Islet precursor cell (in vitro differentiated cells): Measurements from ENCODE around the gene NPR2.
A peak's percentile ranks its signal among the peaks of the same experiment; 100 is the strongest.

Source experiments
- DNase-seq: peaks from one replicate; pipeline ENCODE4 v3.0.0-alpha.2; 2018

The NPR2 gene

DNA sequence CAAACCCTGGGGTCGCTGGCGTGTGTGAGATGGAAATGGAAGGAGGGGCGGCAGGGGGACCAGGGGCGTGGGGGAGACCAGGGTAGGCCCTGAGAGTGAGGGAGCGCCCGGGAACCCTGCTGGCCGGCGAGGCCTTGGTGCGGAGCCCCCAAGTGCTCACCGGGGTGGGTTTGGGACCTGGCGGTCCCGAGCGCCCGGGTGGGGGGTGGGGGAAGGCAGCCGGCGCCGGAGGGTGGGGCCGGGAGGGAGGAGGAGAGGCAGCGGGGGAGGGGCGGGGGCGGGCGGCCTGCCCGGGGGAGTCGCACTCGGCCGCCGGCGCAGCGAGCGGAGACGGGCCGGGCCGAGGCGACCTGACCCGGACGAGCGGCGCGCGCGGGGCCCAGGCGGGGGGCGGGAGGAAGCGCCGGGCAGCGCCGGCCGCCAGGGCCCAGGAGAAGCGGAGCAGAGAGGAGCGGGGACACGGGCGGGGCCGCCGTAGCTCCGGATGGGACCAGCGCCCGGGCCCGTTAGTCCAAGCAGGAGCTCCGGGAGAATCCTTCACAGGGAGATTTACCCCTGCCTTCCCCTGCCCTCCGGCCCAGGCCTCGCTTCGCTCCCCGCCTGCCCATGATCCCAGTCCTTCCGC is at the start of gene NPR2:
Gene NPR2, plus strand, starts transcription at position 295 of the 625 bp plus-strand sequence. CDS start 818 bp downstream, outside the sequence.
- peak; percentile 64 for DNase-seq

DNA sequence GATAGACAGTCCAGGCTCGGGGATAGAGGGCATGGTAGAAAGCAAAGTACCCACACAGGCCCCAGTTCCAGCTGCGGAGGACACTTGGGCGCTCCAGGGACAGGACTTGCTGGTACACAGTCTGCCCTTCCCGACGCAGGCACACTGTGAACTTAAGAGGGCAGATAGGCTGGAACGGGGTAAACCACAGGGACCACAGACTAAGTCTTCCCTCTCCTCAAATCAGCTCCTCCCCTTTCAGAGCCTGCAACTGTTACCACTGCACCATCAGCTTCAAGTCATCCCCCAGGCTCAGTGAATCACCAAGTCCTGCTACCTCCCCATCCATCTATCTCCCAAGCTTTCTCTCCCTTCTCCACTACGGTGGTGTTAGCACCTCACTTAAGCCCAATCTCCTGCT is 49.7 kb upstream of the NPR2 start:
- peak; percentile 29 for DNase-seq

DNA sequence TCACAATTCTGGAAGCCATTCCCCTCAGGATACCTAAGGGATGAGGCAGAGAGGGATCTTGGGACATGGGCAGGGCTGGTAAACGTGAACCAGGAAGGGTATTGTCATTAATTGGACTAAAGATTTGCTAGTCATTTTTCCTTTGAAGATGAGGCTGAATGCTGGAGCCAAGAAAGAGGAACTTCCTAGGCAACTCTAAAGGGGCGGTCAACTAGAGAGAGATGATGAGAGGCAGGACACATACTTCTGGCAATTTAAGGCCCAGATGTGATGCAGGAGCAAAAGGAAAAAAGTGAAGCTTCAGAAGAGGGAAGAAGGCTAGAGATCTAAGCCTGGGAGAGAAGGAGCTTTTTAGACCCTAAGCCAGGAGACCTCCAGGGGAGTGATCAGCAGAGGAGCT is 47.9 kb upstream of the NPR2 start:
- no peak for DNase-seq

DNA sequence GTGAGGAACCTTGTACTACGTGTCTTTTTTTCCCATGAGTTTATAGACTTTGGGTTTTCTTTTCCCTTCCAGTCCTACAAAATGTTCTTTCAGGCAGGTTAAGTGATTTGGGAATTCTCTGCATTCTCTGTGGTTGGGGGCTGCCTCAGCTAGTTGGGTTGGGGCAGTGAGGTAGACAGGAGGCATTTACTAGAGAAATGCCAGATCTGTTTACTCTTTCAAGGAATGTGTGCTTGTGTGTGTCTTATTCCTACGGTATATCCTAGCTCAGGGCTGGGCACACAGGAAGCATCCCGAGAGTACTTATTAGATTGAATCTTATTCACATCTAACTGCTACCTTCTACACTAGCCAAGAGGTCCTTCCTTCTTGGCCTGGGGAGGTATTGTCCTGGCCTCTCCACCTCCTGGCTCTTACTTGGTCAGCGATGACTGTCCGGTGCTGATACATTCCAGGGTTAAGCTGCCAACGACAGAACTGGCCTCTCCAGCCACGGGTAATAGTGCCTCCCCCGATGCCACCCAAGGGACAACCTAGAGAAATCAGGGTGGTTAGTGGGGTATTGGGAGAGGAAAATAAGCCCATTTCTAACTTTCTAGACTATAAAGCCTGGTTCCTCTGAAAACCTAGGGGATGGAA is 47.4 kb upstream of the NPR2 start:
- DNase-seq = peak; percentile 77

DNA sequence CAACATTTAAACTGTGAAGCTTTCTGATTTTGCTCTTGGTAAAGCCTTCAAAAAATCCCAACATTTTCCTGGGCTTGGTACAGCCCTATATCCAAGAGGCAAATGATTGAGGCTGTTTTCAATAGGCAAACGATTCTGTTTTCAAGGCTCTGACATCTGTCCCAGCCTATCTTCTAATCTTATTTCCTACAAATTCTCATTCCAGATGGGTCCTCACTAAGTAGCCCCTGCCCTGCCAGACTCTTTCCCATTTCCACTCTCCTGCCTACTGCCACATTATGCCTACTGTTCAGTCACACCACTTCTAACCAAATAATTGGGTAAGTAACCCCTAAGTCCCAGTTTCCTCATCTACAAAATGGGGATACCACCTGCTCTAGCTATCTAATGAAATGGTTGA is 45.8 kb upstream of the NPR2 start:
- no peak for DNase-seq

DNA sequence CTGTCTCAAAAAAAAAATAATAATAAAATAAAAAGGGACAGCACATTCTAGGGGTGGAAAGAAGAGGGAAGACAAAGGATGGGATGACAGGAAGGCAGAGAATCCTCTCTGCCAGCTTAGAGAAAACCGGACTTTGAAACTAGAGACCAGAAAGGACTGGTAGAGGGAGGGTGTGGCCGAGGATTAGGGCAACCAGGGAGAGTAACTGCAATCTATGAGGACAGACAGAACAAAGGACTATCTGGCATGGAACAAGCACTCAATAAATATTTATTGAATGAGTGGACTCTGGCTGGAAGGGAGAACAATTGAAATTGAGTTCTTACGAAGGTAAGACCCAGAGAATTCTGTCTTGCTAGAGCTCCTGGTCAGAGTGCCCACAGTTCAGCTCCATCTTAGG is 44.8 kb upstream of the NPR2 start:
- no peak for DNase-seq

DNA sequence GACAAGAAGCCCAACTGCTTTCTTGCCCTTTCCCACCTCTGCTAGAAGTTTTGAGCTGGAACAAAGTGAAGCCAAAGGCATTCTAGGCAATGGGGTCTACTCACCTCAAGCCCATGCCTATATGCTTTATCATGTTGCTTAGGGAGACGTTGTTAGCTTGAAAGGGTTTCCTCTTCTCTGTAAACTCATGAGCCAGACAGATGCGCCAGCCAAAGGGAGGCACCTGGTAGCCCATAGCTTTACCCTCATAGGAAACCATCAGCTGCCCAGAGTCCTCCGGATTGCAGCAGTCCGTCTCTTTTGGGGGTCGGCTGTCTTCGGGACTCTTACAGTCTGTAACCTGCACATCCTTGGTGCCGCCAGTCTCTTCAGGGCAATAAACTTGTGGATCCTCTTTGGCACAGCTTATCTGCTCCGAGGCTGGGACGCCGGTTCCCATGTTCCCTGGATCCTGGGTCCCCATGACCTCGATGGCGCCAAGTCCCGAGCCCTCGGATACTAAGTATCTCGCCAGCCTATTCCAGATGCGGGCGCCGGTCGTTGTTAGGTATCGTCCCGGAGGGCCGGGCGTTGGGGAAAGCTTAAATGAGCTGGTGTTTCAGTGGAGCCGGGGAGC is 43.0 kb upstream of the NPR2 start:
- no peak for DNase-seq

DNA sequence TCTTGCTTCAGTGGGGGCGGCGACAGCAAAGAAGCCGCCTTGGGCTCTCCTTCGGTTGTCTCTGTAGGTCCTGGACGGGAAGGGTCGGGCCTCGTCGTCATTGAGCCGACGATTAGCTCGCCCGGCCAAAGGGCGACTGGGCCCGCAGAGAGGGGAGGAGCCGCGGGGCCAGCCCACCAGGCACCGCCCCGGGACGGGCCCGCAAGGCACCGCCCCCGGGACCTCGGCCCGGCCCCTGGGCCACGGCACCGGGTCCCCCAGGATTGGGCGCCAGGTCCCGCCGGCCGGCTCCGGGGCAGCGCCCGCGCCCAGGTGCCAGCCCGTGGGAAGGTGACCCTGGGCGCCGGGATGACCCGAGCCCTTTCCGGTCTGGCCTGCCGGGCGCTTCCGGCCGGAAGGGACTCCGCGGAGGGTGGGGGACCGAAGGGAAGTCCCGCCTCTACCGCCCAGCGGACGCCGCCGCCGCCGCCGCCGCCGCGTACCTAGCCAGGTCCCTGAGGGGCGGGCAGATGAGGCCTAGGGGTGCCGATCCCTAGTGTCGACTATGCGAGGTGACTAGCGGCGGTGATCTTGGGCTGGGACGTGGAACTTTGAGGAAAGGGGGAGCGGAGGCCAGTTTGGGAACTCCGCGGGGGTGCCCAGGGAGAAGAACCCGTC is 42.4 kb upstream of the NPR2 start, which contains the start of the genes GBA2 and RGP1:
Gene GBA2, minus strand, starts transcription at position 371 of the 657 bp plus-strand sequence. CDS start 524 bp downstream, outside the sequence.
Gene RGP1, plus strand, starts transcription at position 430 of the 657 bp plus-strand sequence. CDS start 469 bp downstream, outside the sequence.
- DNase-seq = peak; percentile 91

DNA sequence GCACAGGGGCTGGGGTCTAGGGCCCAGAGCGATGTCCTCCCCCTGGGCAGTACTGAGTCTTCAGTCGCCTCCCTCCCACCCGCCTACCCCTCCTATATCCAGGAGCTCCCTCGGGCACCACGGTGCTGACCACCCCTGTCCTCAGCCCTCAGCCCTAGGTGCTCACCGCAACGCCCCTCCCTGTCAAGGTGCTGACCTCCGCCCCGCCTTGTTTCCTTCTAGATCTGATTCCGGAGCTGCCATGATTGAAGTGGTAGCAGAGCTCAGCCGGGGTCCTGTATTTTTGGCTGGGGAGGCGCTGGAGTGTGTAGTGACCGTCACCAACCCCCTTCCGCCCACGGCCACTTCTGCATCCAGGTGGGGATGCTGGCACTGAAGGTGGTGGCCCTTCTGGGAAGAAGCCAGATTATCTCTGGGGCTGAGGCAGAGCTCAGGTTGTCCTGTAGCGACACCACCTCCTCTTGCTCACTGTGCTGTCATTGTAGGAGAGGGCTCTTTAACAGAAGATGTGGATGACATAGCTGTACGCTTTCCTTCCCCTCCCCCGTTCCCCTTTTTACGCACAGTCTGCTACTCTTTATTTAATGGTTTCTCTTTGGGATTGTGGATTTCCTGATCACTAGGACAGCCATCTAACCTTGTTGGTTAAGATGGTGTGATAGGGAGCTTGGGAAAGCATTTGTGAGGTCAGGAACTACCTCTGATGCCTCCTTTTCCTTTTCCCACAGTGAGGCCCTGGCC is 41.7 kb upstream of the NPR2 start:
- peak; percentile 79 for DNase-seq

DNA sequence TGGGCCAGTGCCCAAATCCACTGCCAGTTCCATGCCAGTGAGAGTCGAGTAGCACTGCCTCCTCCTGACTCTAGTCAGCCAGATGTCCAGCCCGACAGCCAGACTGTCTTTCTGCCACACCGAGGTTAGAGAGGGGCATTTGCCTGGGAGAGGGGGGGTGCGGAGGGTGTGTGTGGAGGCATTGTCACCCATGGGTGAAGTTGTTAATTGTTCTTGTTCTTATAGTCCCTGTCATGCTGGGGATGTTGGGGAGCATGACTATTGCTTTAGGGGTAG is 41.2 kb upstream of the NPR2 start:
- no peak for DNase-seq

DNA sequence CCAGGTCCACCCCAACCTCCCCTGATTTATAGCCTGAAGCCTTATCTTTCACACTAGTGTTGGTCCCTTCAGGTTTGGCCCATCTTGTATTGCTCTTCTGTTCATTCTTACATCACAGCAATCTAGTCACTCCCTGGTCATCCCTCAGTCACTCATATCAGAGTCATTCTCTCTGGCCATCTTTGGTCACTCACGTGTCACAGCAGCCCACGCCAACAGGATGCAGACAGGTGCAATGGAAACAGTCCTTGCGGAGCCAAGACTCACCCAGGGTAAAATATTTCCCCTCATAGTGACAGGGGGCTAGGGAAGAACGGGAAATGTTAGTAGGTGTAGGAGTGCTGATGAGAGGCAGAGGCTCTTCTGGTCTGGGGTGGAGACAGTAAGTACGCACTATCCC is 37.9 kb upstream of the NPR2 start:
- DNase-seq = no peak

DNA sequence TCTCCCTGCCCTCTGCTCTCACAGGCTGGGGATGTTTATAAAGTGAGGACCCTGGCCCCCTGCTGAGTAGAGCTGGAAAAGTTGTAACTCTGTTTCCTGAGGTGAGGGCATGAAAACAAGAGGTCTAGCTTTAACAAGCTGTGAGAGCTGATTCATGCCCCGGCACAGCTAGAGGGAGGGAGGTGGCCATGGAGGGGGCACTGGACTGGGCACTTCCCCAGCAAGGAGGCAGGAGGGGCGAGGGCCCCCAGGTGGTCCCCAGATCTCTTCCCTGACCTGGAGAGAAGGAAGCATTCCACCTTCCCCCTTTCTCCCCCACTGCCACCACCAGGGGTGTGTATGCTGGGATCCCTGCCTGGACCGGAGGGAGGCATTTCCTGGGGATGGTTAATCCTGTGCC is 37.1 kb upstream of the NPR2 start, which contains the start of gene MSMP:
Gene MSMP, minus strand, starts transcription at position 13 of the 400 bp plus-strand sequence. CDS start 147 bp downstream, outside the sequence.
- no peak for DNase-seq

DNA sequence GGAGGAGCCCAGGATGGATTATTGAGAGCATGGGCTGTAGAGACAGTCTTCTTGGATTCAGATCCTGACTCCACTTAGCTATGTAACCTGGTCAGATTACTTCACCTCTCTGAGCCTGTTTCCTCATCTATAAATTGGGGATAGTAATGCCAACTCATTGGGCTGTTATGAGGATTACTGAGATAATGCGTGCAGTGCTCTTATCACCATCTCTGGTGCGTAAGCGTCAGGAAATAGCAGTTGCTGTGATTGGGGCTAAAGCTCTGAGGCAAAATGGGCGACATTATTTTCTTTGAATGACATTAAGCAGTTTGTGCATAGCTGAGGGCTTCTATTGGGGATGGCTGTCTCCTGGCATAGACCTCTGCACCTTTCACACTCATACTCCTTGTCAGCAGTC is 36.3 kb upstream of the NPR2 start:
- no peak for DNase-seq

DNA sequence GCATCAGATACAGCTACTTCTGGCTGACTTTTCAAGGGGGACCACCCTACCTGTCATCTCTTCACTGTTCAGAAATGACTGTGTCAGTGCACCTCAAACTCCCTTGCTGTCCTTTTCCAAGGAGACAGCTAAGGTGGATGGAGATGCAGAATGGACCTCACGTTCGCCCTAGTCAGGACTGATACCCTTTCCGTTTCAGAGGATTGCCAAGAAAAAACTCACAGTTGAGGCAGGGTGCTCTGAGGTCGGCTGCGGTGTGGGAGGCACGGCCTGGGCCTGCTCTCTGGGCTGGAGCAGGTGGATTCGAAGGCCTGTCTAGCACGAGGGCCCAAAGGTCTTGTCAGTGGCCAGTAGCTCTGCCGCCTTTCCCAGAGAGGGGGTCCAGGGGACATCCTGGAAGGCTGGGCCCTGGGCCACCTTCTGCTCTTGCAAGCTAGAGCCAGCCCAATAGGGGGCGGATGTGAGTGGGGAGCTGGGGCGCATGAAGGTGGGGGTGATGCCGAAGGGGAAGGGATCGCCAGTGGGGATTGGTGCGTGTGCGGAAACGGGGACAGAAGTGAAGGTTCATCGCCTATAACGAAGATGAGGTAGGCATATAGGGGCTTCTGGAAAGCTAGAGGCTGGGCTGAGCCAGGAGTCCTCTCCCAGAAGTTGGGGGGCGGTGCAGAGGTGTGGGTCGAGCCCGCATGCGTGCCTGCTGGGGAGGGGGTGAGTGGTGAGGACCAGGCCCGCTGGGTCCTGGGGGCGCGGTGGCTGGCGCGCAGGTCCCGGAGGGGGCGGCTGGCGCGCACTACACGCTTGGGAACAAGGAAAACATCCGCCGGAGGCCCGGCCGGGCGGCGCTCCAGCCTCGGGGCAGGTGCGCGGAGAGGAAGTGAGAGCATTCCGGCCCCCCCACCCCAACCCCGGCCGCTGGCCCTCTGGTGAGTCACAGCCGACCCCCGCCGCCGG is 34.8 kb upstream of the NPR2 start:
- peak; percentile 86 for DNase-seq

DNA sequence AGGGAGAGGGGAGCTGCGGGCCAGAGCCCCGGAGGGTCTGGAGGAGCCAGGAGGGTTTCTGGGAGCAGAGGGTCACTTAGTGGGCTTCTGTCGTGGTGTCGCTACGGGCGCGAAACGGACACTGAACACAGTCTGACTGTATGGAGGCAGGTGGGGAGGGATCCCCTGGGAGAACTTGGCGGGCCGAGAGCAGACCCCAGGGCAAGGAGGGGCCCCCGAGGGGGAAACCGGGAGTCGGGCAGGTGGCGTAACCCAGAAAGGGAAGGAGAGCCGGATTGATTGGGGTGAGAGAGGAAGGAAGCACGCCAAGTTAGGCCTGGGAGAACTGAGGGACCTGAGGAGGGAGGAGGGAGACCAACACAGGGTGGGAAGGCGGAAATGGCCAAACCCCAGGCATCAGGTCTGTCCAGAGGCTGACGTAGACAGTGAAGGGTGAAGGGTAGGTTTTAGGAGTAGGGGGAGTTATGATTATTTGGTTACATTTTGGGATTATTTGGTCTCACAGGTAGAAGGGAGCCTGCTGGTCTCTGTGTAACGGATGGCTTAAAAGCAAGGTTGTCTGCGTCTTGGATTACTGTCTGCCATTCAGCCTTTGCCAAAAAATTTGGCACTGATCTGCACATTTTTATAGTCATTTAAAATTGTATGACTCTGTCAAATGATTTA is 34.0 kb upstream of the NPR2 start:
- peak; percentile 76 for DNase-seq

DNA sequence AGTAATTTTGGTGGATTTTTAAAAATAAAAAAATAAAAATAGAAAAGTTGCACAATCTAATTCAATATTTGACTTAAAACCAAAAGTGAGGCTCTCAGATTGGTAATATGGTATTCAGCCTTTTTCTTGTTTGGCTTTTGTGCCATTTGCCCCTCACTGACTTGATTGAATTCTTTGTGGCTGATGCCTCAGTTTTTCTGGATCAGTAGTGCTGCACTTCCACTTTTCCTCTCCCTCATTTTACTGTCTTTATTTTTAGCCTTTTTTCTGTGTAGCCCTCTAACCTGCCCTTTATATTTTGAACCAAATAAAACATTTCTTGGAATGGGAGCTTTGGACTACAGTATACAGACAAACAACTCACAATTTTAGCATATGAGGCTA is 33.5 kb upstream of the NPR2 start:
- no peak for DNase-seq

DNA sequence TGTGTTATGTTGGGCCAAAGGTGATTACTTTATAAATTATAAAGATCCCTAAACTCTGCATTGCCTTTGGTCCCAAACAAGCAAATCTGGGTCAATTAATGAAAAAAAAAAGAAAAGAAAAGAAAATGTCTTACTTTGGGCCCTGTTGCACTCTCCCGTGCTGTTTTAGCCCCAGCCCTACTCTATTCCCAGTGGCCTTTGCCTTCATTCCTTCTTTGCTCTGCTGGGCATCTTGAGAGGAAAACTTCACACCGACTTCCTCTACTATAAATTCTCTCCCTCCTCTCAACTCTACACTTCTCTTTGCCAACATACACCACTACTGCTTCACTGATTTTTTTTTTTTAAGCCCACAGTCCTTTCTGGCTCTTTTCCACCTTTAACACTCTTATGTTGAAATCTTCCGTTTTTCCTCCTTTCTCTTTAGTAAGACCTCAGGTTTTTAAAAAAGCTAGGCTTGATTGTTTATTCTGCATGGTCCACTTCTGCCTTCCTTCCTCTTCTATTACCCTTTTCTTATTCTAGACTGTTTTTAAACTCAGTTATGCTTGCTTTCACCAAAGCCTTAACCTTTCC is 32.8 kb upstream of the NPR2 start:
- DNase-seq = no peak

DNA sequence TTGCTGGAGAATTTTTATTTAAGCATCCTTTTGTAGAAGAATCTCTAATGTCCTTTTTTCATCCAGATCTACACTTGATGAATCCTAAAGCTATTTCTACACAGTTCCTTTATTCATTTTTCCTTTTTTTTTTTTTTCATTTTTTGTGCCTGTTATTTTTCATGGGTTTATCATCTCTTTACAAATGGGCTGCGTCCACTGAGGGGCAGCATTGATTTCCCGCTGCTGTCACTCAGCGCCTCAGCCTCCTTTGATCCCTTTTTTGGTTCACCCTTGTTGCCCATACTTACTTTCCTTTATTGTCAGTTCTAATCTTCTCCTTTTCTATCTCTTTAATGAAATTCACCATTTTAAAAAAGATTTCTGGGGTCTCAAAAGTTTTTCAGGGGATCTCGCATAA is 31.6 kb upstream of the NPR2 start:
- no peak for DNase-seq

DNA sequence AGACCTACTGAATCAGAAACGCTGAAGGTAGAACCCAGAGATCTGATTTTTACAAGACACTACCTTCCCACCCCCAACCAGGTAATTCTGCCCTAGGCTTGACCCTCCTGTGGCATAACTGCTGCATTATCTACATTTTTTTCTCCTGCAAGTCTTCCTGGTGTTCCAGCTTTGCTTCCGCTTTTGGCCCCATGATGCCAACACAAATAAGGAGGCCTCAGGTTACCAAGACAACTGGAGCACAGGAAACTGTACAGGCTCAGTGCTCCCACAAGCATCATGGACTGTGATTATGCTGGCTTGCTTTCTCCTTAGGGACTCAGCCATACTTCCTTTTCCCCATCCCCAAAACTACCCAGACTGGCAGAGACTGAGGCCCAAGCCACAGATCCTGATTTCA is 30.7 kb upstream of the NPR2 start:
- no peak for DNase-seq

DNA sequence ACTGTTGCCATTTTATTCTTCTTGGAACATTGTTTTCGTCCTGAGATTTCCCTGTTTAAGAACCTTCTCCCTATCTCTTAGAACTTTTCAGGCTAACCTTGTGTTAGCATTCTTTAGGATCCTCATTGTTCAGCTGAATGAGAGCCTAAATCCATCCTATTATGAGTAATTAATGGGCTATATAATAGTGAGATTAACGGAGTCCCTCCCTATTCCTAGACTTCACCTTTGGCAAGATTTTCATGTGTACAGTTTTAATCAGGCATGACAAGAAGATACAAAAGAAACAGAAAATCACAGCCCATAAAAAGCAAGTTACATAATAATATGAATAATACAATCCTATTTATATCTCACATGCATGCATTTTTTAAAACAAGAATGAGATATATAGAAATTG is 28.2 kb upstream of the NPR2 start:
- DNase-seq = no peak

DNA sequence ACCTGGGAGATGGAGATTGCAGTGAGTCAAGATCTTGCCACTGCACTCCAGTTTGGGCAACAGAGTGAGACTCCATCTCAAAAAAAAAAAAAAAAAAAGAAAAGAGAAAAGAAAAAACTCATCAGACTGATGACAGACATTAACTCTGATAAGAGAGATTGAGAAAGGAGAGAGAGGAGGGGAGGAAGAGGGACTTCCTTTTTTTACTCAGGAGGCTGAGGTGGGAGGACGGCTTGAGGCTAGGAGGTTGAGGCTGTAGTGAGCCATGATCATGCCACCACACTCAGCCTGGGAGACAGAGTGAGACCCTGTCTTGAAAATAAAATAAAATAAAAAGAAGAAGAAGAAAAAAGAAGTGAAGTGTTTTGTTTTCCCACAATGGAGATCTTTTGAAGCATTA is 27.6 kb upstream of the NPR2 start:
- no peak for DNase-seq
